Measurements from ENCODE around the gene C3. TPM values are rescaled to one million over a fixed set of nuclear protein-coding genes. Genes with fewer than 3 reads are reported as not detected.

Gene C3
- total RNA-seq, 4 donors from 2014 or later = 262 to 1,114 (median 554) TPM

DNA sequence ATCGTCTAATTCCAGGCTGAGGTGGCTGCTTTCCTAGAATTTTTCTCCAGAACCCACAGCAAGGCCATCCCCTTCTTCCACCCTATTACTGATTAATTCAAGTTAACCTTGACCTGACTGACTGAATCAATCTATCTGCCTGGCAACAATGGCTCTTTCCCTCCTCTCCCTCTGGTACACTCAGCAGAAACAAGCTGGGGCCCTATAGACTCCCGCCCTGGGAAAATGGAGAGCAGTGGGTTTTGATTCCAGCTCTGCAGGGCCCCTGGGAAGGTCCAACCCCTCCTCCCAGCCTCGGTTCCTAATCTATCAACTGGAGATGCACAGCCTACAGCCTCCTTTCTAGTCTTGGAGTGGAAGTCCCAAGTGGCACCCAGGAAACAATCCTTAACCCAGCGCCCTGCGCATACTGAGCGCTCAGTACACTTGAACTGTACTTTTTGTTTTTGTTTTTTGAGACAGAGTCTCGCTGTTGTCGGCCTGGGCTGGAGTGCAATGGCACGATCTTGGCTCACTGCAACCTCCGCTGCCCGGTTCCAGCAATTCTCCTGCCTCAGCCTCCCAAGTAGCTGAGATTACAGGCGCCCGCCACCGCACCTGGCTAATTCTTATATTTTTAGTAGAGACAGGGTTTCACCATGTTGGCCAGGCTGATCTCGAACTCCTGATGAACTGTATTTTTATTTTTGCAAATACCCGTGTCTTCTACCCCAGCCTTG lies 5.2 kb upstream of the C3 start:
- TF ChIP-seq, protein P1, sequence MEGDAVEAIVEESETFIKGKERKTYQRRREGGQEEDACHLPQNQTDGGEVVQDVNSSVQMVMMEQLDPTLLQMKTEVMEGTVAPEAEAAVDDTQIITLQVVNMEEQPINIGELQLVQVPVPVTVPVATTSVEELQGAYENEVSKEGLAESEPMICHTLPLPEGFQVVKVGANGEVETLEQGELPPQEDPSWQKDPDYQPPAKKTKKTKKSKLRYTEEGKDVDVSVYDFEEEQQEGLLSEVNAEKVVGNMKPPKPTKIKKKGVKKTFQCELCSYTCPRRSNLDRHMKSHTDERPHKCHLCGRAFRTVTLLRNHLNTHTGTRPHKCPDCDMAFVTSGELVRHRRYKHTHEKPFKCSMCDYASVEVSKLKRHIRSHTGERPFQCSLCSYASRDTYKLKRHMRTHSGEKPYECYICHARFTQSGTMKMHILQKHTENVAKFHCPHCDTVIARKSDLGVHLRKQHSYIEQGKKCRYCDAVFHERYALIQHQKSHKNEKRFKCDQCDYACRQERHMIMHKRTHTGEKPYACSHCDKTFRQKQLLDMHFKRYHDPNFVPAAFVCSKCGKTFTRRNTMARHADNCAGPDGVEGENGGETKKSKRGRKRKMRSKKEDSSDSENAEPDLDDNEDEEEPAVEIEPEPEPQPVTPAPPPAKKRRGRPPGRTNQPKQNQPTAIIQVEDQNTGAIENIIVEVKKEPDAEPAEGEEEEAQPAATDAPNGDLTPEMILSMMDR (IDR thresholded peaks at IDR 0.05; ENCODE audit: low read depth) = no peak

DNA sequence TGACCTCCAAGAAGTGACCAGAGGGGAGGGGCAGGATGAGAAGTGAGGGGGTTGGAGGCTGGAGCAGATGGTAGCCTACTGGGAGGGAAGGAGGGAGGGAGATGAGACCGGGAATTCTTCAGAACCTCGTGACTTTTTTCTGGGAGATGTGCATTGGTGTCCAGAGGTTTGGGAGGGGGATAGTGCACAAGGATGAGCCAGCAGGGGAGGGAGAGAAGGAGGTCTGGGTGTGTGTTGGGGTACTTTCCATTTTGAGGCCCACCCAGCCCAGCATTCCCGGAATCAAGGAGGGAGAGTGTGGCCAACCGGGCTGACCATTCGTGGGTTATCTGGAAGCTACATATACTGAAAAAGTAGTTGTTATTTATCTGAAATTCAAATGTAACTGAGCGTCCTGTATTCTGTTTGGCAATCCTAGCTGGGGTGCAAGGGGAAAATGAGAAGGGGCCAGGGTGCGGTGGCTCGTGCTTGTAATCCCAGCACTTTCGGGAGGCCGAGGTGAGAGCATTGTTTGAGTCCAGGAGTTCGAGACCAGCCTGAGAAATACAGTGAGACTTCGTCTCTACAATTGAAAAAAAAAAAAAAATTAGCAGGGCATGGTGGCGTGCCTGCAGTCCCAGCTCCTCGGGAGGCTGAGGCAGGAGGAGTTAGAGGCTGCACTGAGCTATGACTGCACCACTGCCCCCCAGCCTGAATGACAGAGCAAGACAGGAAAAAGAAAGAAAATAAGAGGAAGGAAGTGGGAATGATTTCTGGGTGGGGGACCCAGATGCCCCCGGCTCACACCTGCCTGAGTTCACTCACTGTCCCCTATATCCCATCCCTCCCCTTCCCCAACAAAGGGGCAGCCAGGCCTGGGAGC lies 4.4 kb upstream of the C3 start:
- TF ChIP-seq, protein P1 (IDR thresholded peaks at IDR 0.05; ENCODE audit: low read depth) = no peak

DNA sequence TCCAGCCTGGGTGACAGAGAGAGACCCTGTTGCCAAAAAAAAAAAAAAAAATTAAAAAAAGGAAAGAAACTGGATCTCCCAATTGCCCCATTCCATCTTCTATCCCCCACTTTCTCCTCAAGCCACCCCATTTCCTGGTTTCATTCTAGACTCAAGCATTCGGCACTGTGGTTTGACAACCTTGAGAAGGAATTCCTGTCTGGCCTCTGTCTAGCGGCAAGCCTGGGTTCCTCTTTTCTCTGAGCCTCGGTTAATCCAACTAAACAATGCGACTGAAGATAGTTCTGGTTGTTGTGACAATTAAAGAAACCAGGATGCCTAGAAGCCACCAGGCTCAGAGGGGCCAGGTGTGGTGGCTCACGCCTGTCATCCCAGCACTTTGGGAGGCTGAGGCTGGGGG lies 3.3 kb upstream of the C3 start:
- TF ChIP-seq, protein P1 (IDR thresholded peaks at IDR 0.05; ENCODE audit: low read depth) = no peak

DNA sequence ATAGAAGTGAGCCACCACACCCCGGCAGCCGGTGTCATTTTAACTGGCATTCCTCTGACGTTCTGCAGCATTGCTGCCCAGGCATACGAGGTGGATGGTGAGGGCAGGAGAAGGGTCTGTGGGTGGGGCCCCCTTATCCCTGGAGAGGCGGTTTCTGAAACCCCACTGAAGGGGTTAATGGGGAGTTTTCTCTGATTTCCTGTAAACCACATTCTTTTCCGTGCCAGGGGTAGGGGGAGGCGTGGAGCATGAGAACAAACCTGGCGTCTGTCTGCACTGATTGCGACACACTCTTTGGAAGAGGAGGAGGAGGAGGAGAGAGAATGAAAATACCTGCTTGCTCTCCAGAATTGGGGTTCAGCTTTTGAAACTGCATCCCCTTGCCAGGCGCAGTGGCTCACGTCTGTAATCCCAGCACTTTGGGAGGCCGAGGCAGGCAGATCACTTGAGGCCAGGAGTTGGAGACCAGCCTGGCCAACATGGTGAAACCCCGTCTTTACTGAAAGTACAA lies 2.7 kb upstream of the C3 start:
- TF ChIP-seq, protein P1 (IDR thresholded peaks at IDR 0.05; ENCODE audit: low read depth) = no peak

DNA sequence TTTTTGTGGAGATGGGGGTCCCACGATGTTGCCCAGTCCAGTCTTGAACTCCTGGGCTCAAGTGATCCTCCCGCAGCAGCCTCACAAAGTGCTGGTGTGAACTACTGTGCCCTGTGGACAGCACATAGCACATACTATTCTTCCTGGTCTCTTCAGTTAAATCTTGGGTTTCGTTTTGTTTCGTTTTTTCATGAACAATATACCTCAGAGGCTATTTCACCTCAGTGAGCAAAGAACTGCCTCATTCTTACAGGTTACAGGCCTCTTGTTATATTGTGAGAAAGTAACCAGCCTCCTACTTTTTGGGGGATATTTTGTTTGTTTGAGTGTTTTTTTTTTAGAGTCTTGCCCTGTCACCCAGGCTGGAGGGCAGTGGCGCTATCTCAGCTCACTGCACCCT lies 1.3 kb upstream of the C3 start:
- TF ChIP-seq, protein P1 (IDR thresholded peaks at IDR 0.05; ENCODE audit: low read depth) = no peak

DNA sequence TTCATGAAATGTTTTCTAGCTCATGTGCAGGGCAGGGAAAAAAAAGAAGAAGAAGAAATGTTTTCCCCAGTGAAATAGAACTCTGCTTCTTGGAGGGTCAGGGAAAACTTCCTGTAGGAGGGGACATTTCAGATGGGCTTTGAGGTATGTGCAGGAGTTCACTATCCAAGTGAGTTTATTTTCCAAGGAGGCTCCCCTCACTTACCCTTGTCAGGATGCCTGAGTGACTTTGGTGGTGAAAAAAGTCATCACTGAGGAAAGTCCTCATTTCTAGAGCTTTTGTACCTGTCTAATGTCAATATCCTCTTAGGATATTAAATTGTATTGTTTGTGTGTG lies 656 bp upstream of the C3 start:
- TF ChIP-seq, protein P1 (IDR thresholded peaks at IDR 0.05; ENCODE audit: low read depth) = no peak

DNA sequence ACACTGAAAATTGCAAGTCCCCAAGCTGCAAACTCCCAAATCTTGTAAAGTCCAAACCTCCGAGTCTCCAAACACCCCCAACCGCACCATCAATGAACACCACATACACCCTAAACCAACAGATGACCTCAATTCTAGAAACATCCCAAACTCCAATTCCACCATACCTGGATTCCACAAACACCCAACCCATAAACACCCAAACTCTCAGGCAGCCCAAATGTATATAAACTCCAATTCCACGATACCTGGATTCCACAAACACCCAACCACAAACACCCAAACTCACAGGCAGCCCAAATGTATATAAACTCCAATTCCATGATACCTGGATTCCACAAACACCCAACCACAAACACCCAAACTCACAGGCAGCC lies 470 bp downstream of the C3 start:
- TF ChIP-seq, protein P1 (IDR thresholded peaks at IDR 0.05; ENCODE audit: low read depth) = no peak

Data from subcutaneous adipose tissue (tissue), 4 donors.